ENCODE data around the gene ANTKMT.

DNA sequence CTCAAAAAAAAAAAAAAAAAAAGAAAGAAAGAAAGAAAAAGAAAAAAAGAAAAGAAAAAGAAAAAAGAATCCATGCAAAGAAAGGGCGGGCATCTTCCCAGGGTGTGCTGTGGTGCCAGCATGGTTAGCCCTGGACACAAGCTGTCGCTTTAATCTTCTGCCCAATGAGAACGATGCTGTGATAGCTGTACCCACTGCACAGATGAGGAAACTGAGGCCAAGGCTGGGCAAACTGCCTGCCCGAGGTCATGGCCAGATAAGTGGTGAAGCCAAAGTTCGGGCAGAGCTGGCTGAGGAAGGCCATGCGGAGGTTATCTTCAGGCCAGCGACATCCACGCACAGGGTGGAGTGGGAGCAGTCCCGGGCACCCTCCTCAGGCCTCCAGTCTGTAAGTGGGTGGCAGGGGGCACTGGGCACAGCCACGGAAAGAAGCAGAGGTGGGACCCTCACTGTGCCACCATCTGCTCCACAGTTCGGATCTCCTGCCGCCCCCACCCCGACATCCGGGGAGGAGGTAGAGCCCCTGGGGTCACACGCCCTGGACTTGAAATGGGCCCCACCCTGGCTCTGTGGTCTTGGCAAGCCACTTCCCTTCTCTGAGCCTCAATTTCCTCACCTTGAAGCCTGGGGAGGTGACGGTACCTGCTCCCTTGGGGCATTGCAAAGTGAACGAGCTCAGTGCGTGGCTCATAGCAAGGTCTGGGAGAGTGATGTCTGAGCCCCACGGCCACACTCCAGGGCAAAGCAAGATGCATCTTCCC, 21.9 kb upstream of the ANTKMT start:
- no peak for TF ChIP-seq POLR2A (IDR thresholded peaks at IDR 0.05)
- no peak for TF ChIP-seq CTCF (IDR thresholded peaks at IDR 0.05)
